ENCODE data around the gene RPUSD1.
"Not testable (repeated sequence)": the region's sequence is repeated elsewhere in the genome, so short reads cannot be mapped to it uniquely, and the experiment has no call there.

The RPUSD1 gene, protein sequence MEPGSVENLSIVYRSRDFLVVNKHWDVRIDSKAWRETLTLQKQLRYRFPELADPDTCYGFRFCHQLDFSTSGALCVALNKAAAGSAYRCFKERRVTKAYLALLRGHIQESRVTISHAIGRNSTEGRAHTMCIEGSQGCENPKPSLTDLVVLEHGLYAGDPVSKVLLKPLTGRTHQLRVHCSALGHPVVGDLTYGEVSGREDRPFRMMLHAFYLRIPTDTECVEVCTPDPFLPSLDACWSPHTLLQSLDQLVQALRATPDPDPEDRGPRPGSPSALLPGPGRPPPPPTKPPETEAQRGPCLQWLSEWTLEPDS

GRCh38 chr16:787978-788398, at the start of gene RPUSD1:
Gene RPUSD1, minus strand, starts transcription at chr16:788381. Its CDS starts 644 bp downstream, at chr16:787737.
- no peak for DNase-seq (ENCODE audit: low spot score)

DNA sequence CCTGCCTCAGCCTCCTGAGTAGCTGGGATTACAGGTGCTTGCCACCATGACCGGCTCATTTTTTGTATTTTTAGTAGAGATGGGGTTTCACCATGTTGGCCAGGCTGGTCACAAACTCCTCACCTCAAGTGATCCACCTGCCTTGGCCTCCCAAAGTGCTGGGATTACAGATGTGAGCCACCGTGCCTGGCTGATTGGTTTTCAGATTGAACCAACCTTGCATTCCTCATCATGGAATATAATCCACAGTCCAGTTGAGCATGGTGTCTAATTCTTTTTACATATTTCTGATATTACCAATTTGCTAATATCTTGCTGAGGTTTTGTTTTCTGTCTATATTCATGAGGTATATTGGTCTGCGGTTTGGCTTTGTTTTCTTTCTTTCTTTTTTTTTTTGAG, 48.6 kb upstream of the RPUSD1 start:
- DNase-seq (ENCODE audit: low spot score) = not testable (repeated sequence)

GRCh38 chr16:836221-836620, 48.0 kb upstream of the RPUSD1 start:
- no peak for DNase-seq (ENCODE audit: low spot score)

GRCh38 chr16:835373-835772, 47.2 kb upstream of the RPUSD1 start:
- no peak for DNase-seq (ENCODE audit: low spot score)

DNA sequence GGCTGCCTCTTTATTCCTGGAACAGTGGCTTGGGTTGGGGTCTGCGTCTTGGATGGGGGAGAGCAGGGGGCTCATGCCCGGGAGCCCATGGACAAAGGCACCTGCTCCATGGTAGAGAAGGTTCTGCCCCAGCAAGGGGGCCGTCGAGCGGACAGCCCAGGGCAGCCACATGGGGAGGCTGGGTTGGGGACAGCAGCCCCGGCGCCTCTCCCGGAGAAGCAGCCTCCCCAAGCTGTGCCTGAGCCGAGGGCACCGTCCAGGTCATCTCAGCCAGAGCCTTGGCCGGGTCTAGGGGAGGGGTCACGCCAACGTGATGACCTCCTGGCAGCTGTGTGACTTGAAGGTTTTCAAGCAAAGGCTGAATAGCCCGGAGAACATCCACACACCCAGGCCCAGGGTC, 45.2 kb upstream of the RPUSD1 start:
- DNase-seq (ENCODE audit: low spot score) = no peak

DNA sequence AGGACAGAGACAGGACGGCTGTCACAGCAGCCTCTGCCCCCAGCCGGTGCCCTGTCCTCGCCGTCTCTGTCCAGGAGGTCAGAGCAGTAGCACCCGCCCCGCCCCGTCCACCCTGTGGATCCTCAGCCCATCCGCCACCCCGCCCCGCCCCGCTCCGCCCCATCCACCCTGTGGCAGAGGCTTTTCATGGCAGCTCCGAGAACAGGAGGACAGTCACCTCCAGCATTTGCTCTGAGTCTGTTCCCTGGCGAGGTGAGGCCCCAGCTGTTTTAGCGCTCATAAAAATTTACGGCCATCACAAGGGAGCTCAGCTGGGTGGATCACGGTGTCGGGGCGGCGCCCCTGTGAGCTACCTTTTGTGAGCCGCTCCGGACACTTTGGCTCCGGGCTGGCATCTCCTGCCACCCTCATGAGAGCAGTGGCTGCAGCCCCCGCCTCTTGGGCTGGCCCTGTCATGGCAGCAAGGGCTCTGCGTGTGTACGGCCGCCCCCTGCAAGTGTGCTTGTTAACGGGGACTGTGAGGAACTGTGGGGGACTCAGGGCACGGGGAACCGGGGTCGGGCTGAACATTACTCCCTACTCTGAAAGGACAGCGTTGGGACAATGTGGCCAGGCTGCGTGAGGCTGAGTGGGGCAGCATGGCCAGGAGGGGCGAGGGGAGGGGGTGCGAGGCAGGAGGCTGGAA, 44.6 kb upstream of the RPUSD1 start:
- DNase-seq (ENCODE audit: low spot score) = no peak

- no peak for DNase-seq (ENCODE audit: low spot score)
Observed at GRCh38 chr16:831571-832413, 43.6 kb upstream of the RPUSD1 start.

GRCh38 chr16:830871-831570, 42.8 kb upstream of the RPUSD1 start:
- no peak for DNase-seq (ENCODE audit: low spot score)

GRCh38 chr16:830107-830870, 42.1 kb upstream of the RPUSD1 start:
- DNase-seq (ENCODE audit: low spot score) = no peak

DNA sequence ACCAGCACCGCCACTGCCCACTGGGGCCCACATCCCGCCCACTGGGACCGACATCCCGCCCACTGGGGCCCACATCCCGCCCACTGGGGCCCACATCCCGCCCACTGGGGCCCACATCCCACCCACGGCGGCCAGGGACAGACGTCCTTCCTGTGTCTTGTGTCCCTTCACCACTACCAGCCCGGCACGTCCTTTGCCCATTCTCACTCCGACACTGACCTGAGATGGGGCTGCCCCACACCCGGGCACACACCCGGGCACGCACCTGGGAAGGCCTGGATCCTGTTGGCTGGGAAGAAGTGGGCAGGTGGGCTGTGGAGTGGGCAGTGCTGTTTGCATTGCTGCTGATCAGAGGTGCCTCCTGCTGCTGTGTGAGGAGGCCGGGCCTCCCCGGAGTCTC, 40.7 kb upstream of the RPUSD1 start:
- no peak for DNase-seq (ENCODE audit: low spot score)

DNA sequence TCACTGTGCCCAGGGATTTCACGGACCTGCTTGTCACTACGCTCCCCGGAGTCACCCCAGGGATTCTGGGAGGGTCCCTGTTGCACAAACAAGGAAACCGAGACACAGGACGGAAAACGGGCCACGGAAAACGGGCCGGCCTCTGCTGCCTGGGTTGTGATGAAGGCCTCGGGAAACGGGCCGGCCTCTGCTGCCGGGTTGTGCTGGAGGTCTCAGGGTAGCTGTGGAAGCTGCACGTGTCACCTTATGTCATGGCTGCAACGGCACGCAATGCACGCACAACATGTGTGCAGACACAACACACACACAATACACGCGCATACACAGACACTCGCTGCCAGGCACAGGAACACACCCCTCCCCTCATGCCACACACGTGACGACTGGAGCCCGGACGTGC, 39.3 kb upstream of the RPUSD1 start:
- no peak for DNase-seq (ENCODE audit: low spot score)

DNA sequence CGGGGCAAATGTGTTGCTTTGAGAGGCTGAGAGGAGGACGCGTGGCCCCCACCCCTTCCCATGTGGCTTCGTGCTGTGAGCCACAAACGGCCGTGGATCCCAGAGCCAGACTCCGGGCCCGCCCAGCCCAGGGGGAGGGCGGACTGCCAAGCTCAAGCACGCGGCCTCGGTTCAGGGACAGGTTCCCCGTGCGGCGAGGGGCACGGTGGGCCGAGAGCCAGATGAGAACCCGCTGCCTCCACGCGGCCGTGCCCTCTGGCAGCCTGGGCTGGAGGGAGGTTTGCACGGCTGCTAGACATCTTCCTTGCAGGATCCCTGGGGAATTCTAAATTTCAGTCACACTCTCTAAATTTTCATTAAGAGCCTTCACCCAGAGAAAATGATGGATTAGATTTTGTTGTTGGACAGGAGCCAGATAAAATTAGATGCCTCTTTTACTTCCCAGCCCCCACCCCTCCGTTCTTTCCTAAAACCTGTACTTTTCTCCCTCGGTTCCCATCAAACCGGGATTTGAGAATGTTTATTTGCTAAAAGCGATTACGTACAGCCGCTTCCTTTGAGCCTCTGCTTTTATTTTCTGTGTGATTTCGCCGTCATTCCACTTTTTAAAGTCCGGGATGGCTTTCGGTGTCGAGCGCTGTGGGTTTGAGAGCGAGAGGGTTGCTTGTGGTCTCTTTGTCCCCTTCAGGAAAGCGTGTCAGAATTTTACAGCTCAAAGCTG, 37.3 kb upstream of the RPUSD1 start:
- DNase-seq (ENCODE audit: low spot score) = no peak

DNA sequence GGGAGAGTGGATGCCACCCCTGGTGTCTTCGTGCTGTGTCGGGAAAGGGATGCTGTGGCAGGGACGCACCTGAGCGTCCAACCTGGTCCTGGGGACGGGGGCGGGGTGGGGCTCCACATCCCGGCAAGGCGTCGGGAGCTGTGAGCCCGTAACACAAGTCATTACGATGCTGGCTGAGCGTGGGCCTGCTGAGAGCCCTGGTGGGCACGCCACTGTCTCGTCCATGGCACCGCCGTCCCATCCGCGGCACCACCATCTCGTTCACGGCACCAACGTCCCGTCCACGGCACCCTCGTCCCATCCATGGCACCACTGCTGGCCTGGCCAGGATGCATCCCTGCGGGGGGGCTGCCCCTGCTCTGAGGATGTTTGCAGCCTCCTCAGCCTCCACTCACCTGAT, 36.4 kb upstream of the RPUSD1 start:
- no peak for DNase-seq (ENCODE audit: low spot score)

- DNase-seq (ENCODE audit: low spot score) = no peak
Observed at GRCh38 chr16:824194-824593, 36.0 kb upstream of the RPUSD1 start.

GRCh38 chr16:822909-823297, 34.7 kb upstream of the RPUSD1 start:
- DNase-seq (ENCODE audit: low spot score) = no peak

GRCh38 chr16:822174-822908, 34.2 kb upstream of the RPUSD1 start:
- no peak for DNase-seq (ENCODE audit: low spot score)

DNA sequence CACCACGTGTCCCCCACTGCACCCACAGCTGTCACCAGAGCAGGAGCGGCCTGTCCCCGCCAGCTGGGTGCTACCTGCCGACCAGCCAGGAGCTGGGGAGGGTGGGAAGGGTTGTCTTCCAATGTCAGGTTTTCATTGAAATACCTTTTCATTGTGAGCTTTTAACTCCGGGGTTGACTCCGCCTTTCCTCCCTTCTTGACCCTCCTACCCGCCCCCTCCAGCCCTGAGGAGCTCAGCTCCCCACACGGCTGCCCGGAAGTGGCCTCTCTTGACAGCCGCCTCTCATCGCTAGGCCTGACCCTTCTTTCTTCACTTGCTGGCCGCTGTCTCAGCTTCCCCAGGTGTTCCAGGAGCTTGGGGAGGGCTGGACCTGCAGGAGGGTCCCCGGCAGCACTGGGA, 33.6 kb upstream of the RPUSD1 start:
- no peak for DNase-seq (ENCODE audit: low spot score)

DNA sequence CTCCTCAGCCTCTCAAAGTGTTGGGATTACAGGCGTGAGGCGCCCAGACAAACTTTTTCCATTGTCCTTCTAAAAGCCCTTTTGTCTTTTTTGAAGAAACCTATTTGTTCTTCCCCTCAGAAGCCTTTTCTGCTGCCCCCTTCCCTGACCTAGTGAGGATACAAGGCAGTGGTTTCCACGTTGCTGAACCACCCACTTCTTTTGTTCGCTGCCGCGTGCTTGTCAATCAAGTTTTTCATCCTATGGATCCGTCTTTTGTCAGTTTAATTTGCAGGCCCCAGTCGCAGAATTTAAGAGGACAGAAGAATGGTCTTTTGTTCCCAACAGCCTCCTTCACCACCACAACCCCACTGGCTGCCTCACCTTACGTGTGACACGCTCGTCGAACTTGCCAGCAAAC, 32.6 kb upstream of the RPUSD1 start:
- no peak for DNase-seq (ENCODE audit: low spot score)

DNA sequence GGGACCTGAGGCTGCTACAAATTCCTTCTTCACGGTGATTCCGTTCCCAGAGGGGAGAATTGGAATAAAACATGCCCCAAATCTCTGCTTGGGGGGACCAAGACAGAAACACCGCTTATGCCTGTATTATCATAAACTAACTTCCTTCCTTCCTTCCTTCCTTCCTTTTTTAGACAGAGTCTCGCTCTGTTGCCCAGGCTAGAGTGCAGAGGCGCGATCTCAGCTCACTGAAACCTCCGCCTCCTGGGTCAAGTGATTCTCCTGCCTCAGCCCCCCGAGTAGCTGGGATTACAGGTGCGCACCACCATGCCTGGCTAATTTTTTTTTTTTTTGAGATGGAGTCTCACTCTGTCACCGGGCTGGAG, 31.8 kb upstream of the RPUSD1 start:
- not testable (repeated sequence) for DNase-seq (ENCODE audit: low spot score)

Measured in putamen (tissue), 1 donor.